Karpas-422 (cell line): ENCODE data around the gene AHNAK2. TPM values are rescaled to one million over a fixed set of nuclear protein-coding genes. Genes with fewer than 3 reads are reported as not detected.
"Not testable (repeated sequence)": the region's sequence is repeated elsewhere in the genome, so short reads cannot be mapped to it uniquely, and the experiment has no call there.

Experiments used
- DNase-seq: peaks from one replicate; pipeline ENCODE4 v3.0.0-alpha.2; 2015
- H2AFZ ChIP-seq: fragments of 200-600 bp; sonication (generic); 2 replicates; pipeline ENCODE4 v1.6.1; 2014; ENCODE audit warnings: antibody characterized with exemption, low read length, mixed read lengths
- H3K27ac ChIP-seq: fragments of 200-600 bp; sonication (generic); 2 replicates; pipeline ENCODE4 v1.5.1; 2014; ENCODE audit warnings: mild to moderate bottlenecking, low read length, moderate library complexity
- H3K27me3 ChIP-seq: fragments of 200-600 bp; sonication (generic); 2 replicates; pipeline ENCODE4 v1.6.1; 2014; ENCODE audit warnings: low read length, mixed read lengths
- H3K36me3 ChIP-seq: fragments of 200-600 bp; sonication (generic); 2 replicates; pipeline ENCODE4 v1.6.1; 2014; ENCODE audit warnings: low read length, mixed read lengths; ENCODE audit not compliant: insufficient read depth
- H3K4me1 ChIP-seq: fragments of 200-600 bp; sonication (generic); 2 replicates; pipeline ENCODE4 v1.6.1; 2014; ENCODE audit warnings: mild to moderate bottlenecking, low read length, mixed read lengths
- H3K4me2 ChIP-seq: fragments of 200-600 bp; sonication (generic); 2 replicates; pipeline ENCODE4 v1.6.1; 2014; ENCODE audit warnings: low read length, low read depth, mild to moderate bottlenecking; ENCODE audit not compliant: poor library complexity, severe bottlenecking
- H3K4me3 ChIP-seq: fragments of 200-600 bp; sonication (generic); 2 replicates; pipeline ENCODE4 v1.5.1; 2014; ENCODE audit warnings: mild to moderate bottlenecking, antibody characterized with exemption, low read length, mixed read lengths
- H3K79me2 ChIP-seq: fragments of 200-600 bp; sonication (generic); 2 replicates; pipeline ENCODE4 v1.6.1; 2014; ENCODE audit warnings: mild to moderate bottlenecking, low read length, mixed read lengths
- H3K9ac ChIP-seq: fragments of 200-600 bp; sonication (generic); 2 replicates; pipeline ENCODE4 v1.6.0; 2014; ENCODE audit warnings: low read length
- H3K9me2 ChIP-seq: fragments of 200-600 bp; sonication (generic), shearing (Covaris generic); replicated peaks from 2 replicates; pipeline ENCODE4 v1.6.0; 2014; ENCODE audit warnings: mild to moderate bottlenecking, low read length, moderate library complexity; ENCODE audit not compliant: insufficient read depth
- H3K9me3 ChIP-seq: fragments of 300-700, 200-600 bp; sonication (generic); 2 replicates; pipeline ENCODE4 v1.6.1; 2014; ENCODE audit warnings: low read length, mixed read lengths
- H4K20me1 ChIP-seq: fragments of 200-600 bp; sonication (generic); 2 replicates; pipeline ENCODE4 v1.6.1; 2014; ENCODE audit warnings: mild to moderate bottlenecking, antibody characterized with exemption, low read length, low read depth; ENCODE audit not compliant: insufficient read depth
- total RNA-seq: library from RNA; depleted of rRNA; stranded (reverse); fragments of >200 nt; shearing (Covaris generic); gene quantifications from 2 replicates; pipeline ENCODE4 v1.2.3, GENCODE V29; 2014; ENCODE audit warnings: low replicate concordance

The AHNAK2 gene
- total RNA-seq, 1 experiment from 2014 or later, result not detected

DNA sequence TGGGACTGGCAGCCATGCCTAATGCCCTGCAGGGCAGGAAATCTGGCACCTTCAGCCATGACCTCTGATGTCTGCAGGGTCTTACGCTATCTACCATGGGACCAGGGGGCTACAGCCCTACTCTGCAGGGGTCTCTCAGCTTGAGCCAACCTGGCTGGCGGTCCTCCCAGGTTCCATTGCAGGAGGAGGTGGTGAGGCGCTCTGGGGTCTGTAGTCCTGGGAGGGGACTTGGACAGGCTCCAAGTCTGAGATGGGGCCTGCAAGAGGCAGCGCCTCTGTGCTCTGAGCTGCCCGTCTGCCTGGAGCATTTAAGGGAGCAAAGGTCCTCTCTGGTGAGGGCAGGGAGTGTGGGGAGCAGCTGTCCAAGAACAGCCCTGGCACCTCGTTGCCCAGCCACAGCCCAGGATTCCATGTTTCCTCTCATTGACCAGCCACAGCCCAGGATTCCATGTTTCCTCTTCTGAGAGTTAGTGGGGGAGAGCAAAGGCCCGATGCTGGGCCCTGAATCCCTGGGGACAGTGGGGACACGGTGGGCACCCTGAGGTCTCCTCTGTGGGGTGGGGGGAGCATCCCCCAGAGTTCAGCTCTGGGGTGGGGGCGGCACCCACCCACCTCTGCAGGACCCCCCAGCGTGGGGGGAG, 52.8 kb downstream of the AHNAK2 start:
- no peaks in the 10 kb centered on the region for H3K27me3 ChIP-seq
- H3K36me3 ChIP-seq, result peaks cover 28% of the 10 kb centered on the region
- H3K4me1 ChIP-seq, result peaks cover 65% of the 10 kb centered on the region
- peak; percentile 83 for DNase-seq
- H3K4me2 ChIP-seq, result peak overlapping the region; percentile 95
- peaks cover 8% of the 10 kb centered on the region; the same call in 1 of the 2 replicates for H3K79me2 ChIP-seq
- peak overlapping the region; percentile 91 for H3K4me3 ChIP-seq
- H3K9me2 ChIP-seq, result no peaks in the 10 kb centered on the region
- H4K20me1 ChIP-seq, result peaks cover 30% of the 10 kb centered on the region; the same call in 1 of the 2 replicates
- H3K27ac ChIP-seq, result peak overlapping the region; percentile 97
- peak overlapping the region; percentile 95 for H3K9ac ChIP-seq
- no peak overlapping the region for H2AFZ ChIP-seq
- peaks cover 5% of the 10 kb centered on the region; the same call in 1 of the 2 replicates for H3K9me3 ChIP-seq

DNA sequence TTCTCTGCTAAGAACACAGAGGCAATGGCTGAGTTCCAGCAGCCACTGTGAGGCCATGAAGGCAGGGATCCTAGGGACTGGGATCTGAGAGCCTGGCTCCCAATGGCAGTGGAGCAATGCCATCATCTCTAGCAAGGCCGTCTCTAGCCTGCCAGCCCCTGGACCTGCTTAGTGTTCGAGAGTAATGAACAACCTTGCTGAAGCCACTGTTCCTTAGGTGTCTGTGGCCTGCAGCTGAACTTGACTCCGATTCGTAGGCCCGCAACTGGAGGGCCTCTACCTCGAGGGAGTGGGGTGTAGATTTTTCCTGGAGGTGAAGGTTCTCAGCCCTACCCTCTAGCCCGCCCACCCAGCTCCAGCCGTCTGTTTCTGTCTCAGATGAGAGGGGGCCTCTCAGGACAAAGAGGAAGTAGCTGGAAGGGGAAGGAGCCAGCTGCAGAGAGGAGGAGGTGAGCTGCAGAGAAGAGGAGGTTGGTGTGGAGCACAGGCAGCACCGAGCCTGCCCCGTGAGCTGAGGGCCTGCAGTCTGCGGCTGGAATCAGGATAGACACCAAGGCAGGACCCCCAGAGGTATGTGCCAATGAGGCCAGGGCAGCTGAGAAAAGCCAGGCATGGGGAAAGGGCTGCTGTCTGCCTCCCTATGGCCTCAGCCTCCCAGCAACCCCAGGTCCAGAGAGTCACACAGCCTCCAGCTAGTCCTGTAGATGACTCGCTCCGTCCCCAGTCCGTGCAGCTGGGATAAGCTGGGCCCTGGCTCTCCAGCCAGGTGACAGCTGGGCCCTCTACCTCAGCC, 53.6 kb downstream of the AHNAK2 start, which contains the start of gene PLD4:
Gene PLD4 (plus strand): TSS at position 459 of the 793 bp plus-strand sequence. CDS start 2,262 bp downstream, outside the sequence.
- H3K4me1 ChIP-seq, result peaks cover 72% of the 10 kb centered on the region
- H3K36me3 ChIP-seq, result peaks cover 23% of the 10 kb centered on the region
- DNase-seq, result peak; percentile 97
- H3K4me3 ChIP-seq, result peak within 1 kb of the TSS; percentile 91
- peaks cover 5% of the 10 kb centered on the region; the same call in 1 of the 2 replicates for H3K9me3 ChIP-seq
- peaks cover 25% of the 10 kb centered on the region; the same call in 1 of the 2 replicates for H4K20me1 ChIP-seq
- peak within 1 kb of the TSS; percentile 97 for H3K27ac ChIP-seq
- H3K27me3 ChIP-seq, result no peaks in the 10 kb centered on the region
- H3K9ac ChIP-seq, result peak within 1 kb of the TSS; percentile 95
- no peaks in the 10 kb centered on the region for H3K9me2 ChIP-seq
- H2AFZ ChIP-seq, result no peak within 1 kb of the TSS
- peaks cover 8% of the 10 kb centered on the region; the same call in 1 of the 2 replicates for H3K79me2 ChIP-seq
- peak within 1 kb of the TSS; percentile 95 for H3K4me2 ChIP-seq

DNA sequence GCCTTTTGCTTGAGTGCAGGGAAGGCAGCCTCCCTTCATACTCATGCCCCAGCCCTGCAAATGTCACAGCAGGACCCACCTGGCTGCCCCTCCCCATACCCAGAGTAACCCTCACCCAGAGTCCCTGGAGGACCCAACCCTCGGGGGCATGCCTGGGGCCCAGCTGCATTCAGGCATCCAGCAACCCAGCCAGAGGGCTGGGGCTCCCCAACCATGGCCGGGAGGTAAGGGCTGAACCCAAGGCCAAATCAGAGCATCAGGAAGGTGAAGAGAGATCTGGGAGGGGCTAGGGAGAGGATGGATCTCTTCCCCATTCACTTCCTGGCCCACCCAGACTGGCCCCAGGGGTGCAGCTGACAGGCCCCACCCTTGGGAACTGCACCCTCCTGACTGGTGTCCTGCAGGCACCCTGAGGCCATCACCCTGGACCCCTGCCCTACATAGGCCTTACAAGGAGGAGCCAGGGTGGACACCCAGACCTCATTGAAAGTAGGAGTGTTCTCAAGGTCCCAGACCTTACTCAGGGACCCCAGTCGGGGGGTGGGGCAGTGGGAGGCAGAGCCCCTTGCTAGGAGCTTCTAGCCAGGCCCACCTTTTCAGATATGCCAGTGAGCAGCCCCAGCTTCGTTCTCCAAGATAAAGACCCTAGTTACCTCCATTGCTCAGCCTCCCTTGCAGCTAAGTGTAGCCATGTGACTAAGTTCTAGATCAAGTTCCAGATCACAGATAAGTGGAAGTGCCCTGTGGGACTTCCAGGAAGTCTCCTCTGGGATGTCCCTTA, 54.3 kb downstream of the AHNAK2 start:
- Histone ChIP-seq H2AFZ (no peak overlapping the region), H3K36me3 (peaks cover 15% of the 10 kb centered on the region), H3K27ac (peak overlapping the region; percentile 97), H3K27me3 (no peaks in the 10 kb centered on the region), H3K4me1 (peaks cover 76% of the 10 kb centered on the region), H3K4me3 (peak overlapping the region; percentile 91; the same call in 1 of the 2 replicates), H4K20me1 (peaks cover 17% of the 10 kb centered on the region; the same call in 1 of the 2 replicates), H3K9me2 (no peaks in the 10 kb centered on the region), H3K9me3 (peaks cover 5% of the 10 kb centered on the region; the same call in 1 of the 2 replicates), H3K4me2 (peak overlapping the region; percentile 95), H3K79me2 (peaks cover 8% of the 10 kb centered on the region; the same call in 1 of the 2 replicates), H3K9ac (peak overlapping the region; percentile 95)
- peak; percentile 94 for DNase-seq

DNA sequence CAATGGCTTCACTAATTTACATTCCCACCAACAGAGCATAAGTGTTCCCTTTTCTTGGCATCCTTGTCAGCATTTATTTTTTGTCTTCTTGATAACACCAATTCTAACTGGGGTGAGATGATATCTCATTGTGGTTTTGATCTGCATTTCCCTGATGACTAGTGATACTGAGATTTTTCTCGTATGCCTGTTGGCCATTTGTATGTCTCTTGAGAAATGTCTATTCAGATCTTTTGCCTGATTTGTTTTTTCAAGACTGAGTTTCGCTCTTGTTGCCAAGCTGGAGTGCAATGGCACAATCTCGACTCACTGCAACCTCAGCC, 58.2 kb downstream of the AHNAK2 start:
- peaks cover 44% of the 10 kb centered on the region for H3K4me1 ChIP-seq
- H3K4me2 ChIP-seq, result peak overlapping the region; percentile 63
- no peaks in the 10 kb centered on the region for H4K20me1 ChIP-seq
- H3K9ac ChIP-seq, result peak overlapping the region; percentile 65
- no peak overlapping the region for H2AFZ ChIP-seq
- H3K27ac ChIP-seq, result peak overlapping the region; percentile 92
- peak; percentile 79 for DNase-seq
- H3K36me3 ChIP-seq, result no peaks in the 10 kb centered on the region
- H3K79me2 ChIP-seq, result no peaks in the 10 kb centered on the region
- H3K9me3 ChIP-seq, result peaks cover 5% of the 10 kb centered on the region; the same call in 1 of the 2 replicates
- peak overlapping the region; percentile 54 for H3K4me3 ChIP-seq
- no peaks in the 10 kb centered on the region for H3K9me2 ChIP-seq
- no peaks in the 10 kb centered on the region for H3K27me3 ChIP-seq

DNA sequence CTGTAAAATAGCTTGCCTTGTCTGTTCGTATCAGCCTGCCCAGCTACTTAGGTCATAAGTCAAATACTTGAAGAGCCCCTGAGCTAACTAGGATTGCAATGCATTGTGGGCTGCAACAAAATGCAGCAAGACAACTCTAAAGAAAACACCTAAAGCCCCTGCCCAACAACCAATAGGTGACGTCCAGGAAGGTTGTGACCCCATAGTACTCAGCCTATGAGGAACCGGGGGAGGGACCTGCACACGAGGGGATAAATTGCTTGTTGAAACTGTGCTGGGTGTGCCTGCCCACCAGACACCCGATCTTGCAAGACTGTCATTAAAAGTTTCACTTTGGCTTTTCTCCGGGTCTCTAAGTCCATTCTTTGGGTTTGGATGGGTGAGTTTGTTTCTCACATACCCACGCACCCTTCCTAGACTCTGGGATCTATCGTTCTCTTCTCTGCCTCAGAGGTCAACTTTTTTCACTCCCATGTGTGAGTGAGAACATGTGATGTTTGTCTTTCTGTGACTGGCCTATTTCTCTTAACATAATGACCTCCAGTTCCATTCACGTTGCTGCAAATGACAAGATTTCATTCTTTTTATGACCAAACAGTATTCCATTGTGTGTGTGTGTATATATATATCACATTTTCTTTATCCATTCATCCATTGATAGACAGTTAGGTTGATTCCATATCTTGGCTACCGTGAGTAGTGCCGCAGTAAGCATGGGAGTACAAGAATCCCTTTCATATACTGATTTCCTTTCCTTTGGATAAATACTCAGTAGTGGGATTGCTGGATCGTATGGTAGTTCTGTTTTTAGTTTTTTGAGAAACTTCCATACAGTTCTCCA, 58.8 kb downstream of the AHNAK2 start:
- peak overlapping the region; percentile 63 for H3K4me2 ChIP-seq
- not testable (repeated sequence) for H3K27me3 ChIP-seq, H3K9me2 ChIP-seq, H2AFZ ChIP-seq, H4K20me1 ChIP-seq, H3K79me2 ChIP-seq, H3K36me3 ChIP-seq, H3K9me3 ChIP-seq
- H3K4me3 ChIP-seq, result peak overlapping the region; percentile 54
- peak overlapping the region; percentile 92 for H3K27ac ChIP-seq
- peak overlapping the region; percentile 65 for H3K9ac ChIP-seq
- H3K4me1 ChIP-seq, result peaks cover 41% of the 10 kb centered on the region
- DNase-seq, result peak; percentile 85

DNA sequence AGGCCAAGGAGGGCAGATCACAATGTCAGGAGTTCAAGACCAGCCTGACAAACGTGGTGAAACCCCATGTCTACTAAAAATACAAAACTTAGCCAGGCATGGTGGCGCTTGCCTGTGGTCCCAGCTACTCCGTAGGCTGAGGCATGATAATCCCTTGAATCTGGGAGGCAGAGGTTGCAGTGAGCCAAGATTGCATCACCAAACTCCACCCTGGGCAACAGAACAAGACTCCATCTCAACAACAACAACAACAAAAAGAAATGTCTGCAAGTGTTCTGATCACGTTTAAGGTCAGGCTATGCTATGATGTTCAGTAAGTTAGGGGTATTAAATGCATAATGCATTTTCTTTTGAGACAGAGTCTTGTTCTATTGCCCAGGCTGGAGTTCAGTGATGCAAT, 60.2 kb downstream of the AHNAK2 start:
- H4K20me1 ChIP-seq, result no peaks in the 10 kb centered on the region
- no peak overlapping the region for H3K4me3 ChIP-seq
- H3K79me2 ChIP-seq, result no peaks in the 10 kb centered on the region
- H3K4me2 ChIP-seq, result no peak overlapping the region
- H3K9me2 ChIP-seq, result no peaks in the 10 kb centered on the region
- no peaks in the 10 kb centered on the region for H3K36me3 ChIP-seq
- no peak for DNase-seq
- H3K9ac ChIP-seq, result no peak overlapping the region
- no peaks in the 10 kb centered on the region for H3K9me3 ChIP-seq
- H3K4me1 ChIP-seq, result peaks cover 31% of the 10 kb centered on the region
- no peaks in the 10 kb centered on the region for H3K27me3 ChIP-seq
- H3K27ac ChIP-seq, result no peak overlapping the region
- H2AFZ ChIP-seq, result no peak overlapping the region

DNA sequence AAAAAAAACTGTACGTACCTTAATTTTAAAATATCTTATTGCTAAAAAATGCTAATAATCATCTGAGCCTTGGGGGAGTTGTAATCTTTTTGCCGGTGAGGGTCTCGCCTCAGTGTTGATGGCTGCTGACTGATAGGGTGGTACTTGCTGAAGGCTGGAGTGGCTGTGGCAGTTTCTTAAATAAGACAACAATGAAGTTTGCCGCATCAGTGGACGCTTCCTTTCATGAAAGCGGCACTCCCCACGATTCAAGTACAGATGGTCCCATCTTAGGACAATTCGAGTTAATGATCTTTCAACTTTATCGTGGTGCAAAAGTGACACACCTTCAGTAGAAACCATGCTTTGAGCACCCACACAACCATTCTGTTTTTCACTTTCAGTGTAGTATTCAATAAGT, 61.1 kb downstream of the AHNAK2 start:
- Histone ChIP-seq H3K27me3 (no peaks in the 10 kb centered on the region; the same call in 1 of the 2 replicates), H3K9ac (no peak overlapping the region)

More for the DNA sequence above, 61.1 kb downstream of the AHNAK2 start:
- no peaks in the 10 kb centered on the region for H3K79me2 ChIP-seq
- no peaks in the 10 kb centered on the region for H4K20me1 ChIP-seq
- H3K4me1 ChIP-seq, result peaks cover 26% of the 10 kb centered on the region
- H3K4me3 ChIP-seq, result no peak overlapping the region
- H3K9me3 ChIP-seq, result peaks cover 1% of the 10 kb centered on the region; the same call in 1 of the 2 replicates
- no peaks in the 10 kb centered on the region for H3K36me3 ChIP-seq
- H3K4me2 ChIP-seq, result no peak overlapping the region
- H3K27ac ChIP-seq, result no peak overlapping the region
- H3K9me2 ChIP-seq, result no peaks in the 10 kb centered on the region
- no peak overlapping the region for H2AFZ ChIP-seq
- no peak for DNase-seq
